K562 (cell line): ENCODE data around the gene RIMS3. TPM values are rescaled to one million over a fixed set of nuclear protein-coding genes. Genes with fewer than 3 reads are reported as not detected.

Experiments used
- ARHGAP35 ChIP-seq: fragments of 450-650 bp; IDR thresholded peaks from 2 replicates; pipeline ENCODE4 v1.6.1; 2018; ENCODE audit not compliant: partially characterized antibody
- ARID1B ChIP-seq: fragments of 450-650 bp; IDR thresholded peaks from 2 replicates; pipeline ENCODE4 v1.6.1; 2016; ENCODE audit warnings: antibody characterized with exemption, mild to moderate bottlenecking, inconsistent platforms
- ATF1 ChIP-seq, 2 experiments: fragments of 450-650 bp in 1 of 2; IDR thresholded peaks; 2 replicates each; pipeline ENCODE4 v1.6.1; 2016; ENCODE audit warnings: missing compliant biosample characterization in 1 of 2, missing genetic modification characterization in 1 of 2
- BCOR ChIP-seq: fragments of 450-650 bp; IDR thresholded peaks from 2 replicates; pipeline ENCODE4 v1.6.1; 2016
- CAMTA2 ChIP-seq: fragments of 250-450 bp; sonication (Bioruptor Pico); conservative IDR thresholded peaks from 2 replicates; pipeline ENCODE4 v1.5.1; 2022
- CBFA2T3 ChIP-seq: fragments of 450-650 bp; IDR thresholded peaks from 2 replicates; pipeline ENCODE4 v1.6.1; 2017
- CCNT2 ChIP-seq: IDR thresholded peaks from 2 replicates; pipeline ENCODE4 v1.6.1; 2011; ENCODE audit warnings: borderline replicate concordance, low read depth, mild to moderate bottlenecking, moderate library complexity, mixed read lengths, low read length; ENCODE audit not compliant: insufficient read length; ENCODE audit errors: extremely low read depth
- DACH1 ChIP-seq: fragments of 450-650 bp; IDR thresholded peaks from 2 replicates; pipeline ENCODE4 v1.6.1; 2018; ENCODE audit not compliant: partially characterized antibody
- DPF2 ChIP-seq: fragments of 450-650 bp; IDR thresholded peaks from 2 replicates; pipeline ENCODE4 v1.6.1; 2016
- E2F5 ChIP-seq: sonication (generic); formaldehyde crosslinking; IDR thresholded peaks from 2 replicates; pipeline ENCODE4 v1.8.0; 2022; ENCODE audit warnings: mild to moderate bottlenecking, missing genetic modification reagents
- EP300 ChIP-seq: IDR thresholded peaks from 2 replicates; pipeline ENCODE4 v1.6.1; 2012; ENCODE audit warnings: low read length, improper control_type of control experiment
- FOSL1 ChIP-seq: fragments of 200-800 bp; sonication (Bioruptor generic); conservative IDR thresholded peaks from 2 replicates; pipeline ENCODE4 v1.6.1; 2016; ENCODE audit warnings: missing genetic modification characterization, missing compliant biosample characterization
- GTF2F1 ChIP-seq: IDR thresholded peaks from 2 replicates; pipeline ENCODE4 v1.6.1; 2011; ENCODE audit warnings: low read depth, low read length, improper control_type of control experiment
- HDAC8 ChIP-seq: fragments of 450-650 bp; IDR thresholded peaks from 2 replicates; pipeline ENCODE4 v1.6.1; 2016; ENCODE audit warnings: mild to moderate bottlenecking, missing genetic modification characterization, moderate library complexity, missing compliant biosample characterization
- JUND ChIP-seq, 2 experiments: IDR thresholded peaks; 2 replicates in 1 of 2; 3 replicates in 1 of 2; pipeline ENCODE4 v1.6.1; 2011; ENCODE audit warnings: borderline replicate concordance in 2 of 2, low read depth in 2 of 2, low read length in 2 of 2, improper control_type of control experiment in 1 of 2, missing biosample characterization in 1 of 2, missing genetic modification characterization in 1 of 2, missing genetic modification reagents in 1 of 2
- MCM2 ChIP-seq: fragments of 450-650 bp; IDR thresholded peaks from 2 replicates; pipeline ENCODE4 v1.6.1; 2017; ENCODE audit warnings: low read depth, mild to moderate bottlenecking
- MECOM ChIP-seq: fragments of 250-450 bp; sonication (Bioruptor Pico); IDR thresholded peaks from 2 replicates; pipeline ENCODE4 v1.8.0; 2022; ENCODE audit warnings: inconsistent platforms
- MTA1 ChIP-seq: fragments of 450-650 bp; IDR thresholded peaks from 2 replicates; pipeline ENCODE4 v1.6.1; 2017; ENCODE audit warnings: borderline replicate concordance
- NCOA1 ChIP-seq: fragments of 450-650 bp; IDR thresholded peaks from 2 replicates; pipeline ENCODE4 v1.6.1; 2016; ENCODE audit warnings: low read depth
- NR1H2 ChIP-seq: sonication (generic); formaldehyde crosslinking; IDR thresholded peaks from 2 replicates; pipeline ENCODE4 v1.4.0; 2020; ENCODE audit warnings: mild to moderate bottlenecking, missing genetic modification reagents
- PHB ChIP-seq: fragments of 250-450 bp; sonication (Bioruptor Pico); IDR thresholded peaks from 2 replicates; pipeline ENCODE4 v1.5.0; 2021
- POLR2B ChIP-seq: fragments of 450-650 bp; IDR thresholded peaks from 2 replicates; pipeline ENCODE4 v1.6.1; 2018; ENCODE audit warnings: low read depth; ENCODE audit not compliant: partially characterized antibody
- POLR2G ChIP-seq: fragments of 200-400 bp; formaldehyde crosslinking; IDR thresholded peaks from 2 replicates; pipeline ENCODE4 v1.6.1; 2017; ENCODE audit warnings: low read depth, mild to moderate bottlenecking, antibody characterized with exemption, low read length, moderate library complexity
- SIN3B ChIP-seq: fragments of 450-650 bp; IDR thresholded peaks from 2 replicates; pipeline ENCODE4 v1.6.1; 2017; ENCODE audit warnings: low read depth, mild to moderate bottlenecking, moderate library complexity
- SMAD4 ChIP-seq: fragments of 250-450 bp; sonication (Bioruptor Pico); conservative IDR thresholded peaks from 2 replicates; pipeline ENCODE4 v1.8.0; 2021; ENCODE audit warnings: inconsistent platforms, mild to moderate bottlenecking, moderate library complexity
- SMARCE1 ChIP-seq: fragments of 450-650 bp; IDR thresholded peaks from 2 replicates; pipeline ENCODE4 v1.7.1; 2016; ENCODE audit warnings: mild to moderate bottlenecking
- TOE1 ChIP-seq, 2 experiments: fragments of 450-650 bp in 1 of 2; sonication (generic) in 1 of 2; formaldehyde crosslinking in 1 of 2; IDR thresholded peaks; 2 replicates each; pipeline versions ENCODE4 v1.7.1 to v1.8.0; 2016 to 2022; ENCODE audit warnings: borderline replicate concordance in 2 of 2, mild to moderate bottlenecking in 2 of 2, antibody characterized with exemption in 1 of 2, inconsistent platforms in 1 of 2, low read depth in 1 of 2, missing genetic modification reagents in 1 of 2, moderate library complexity in 1 of 2
- ZNF146 ChIP-seq: IDR thresholded peaks from one replicate; pipeline ENCODE4 v1.6.1; 2018; ENCODE audit warnings: missing compliant biosample characterization; ENCODE audit not compliant: unreplicated experiment
- ZNF239 ChIP-seq: fragments of 250-450 bp; sonication (Bioruptor Pico); IDR thresholded peaks from 2 replicates; pipeline ENCODE4 v1.4.0; 2020; ENCODE audit warnings: mild to moderate bottlenecking
- ZNF696 ChIP-seq: fragments of 250-450 bp; sonication (Bioruptor Pico); conservative IDR thresholded peaks from 2 replicates; pipeline ENCODE4 v1.4.0; 2020; ENCODE audit warnings: mild to moderate bottlenecking, moderate library complexity
- polyA plus RNA-seq, 8 experiments: library from polyadenylated mRNA; depleted of rRNA in 4 of 8; stranded (reverse) in 5 of 8; unstranded in 3 of 8; fragments of >200 nt; fragmentation: Nextera tagmentation in 2 of 8; fragmentation: Illumina TruSeq in 1 of 8; extraction: Ambion mirVana in 2 of 8; extraction: Trizol in 1 of 8; gene quantifications; 2 replicates each; pipeline versions ENCODE4 v1.2.1 to v1.2.3, GENCODE V29; 2011 to 2014; ENCODE audit warnings: inconsistent platforms in 1 of 8, missing spikeins in 1 of 8
- total RNA-seq, 7 experiments: library from RNA; depleted of rRNA in 6 of 7; stranded (reverse); fragments of >200 nt in 6 of 7; fragmentation: Illumina TruSeq in 2 of 7; extraction: Trizol in 2 of 7; gene quantifications; 2 replicates each; pipeline versions ENCODE4 v1.2.1 to v1.2.3, GENCODE V29; 2011 to 2021; ENCODE audit warnings: low replicate concordance in 1 of 7

The RIMS3 gene
- total and polyA plus RNA-seq, 9 of the 15 experiments (the other 6 are each of a cell fraction or from before 2014, with no cell fraction given): 0.06 to 1.2 (median 0.59) TPM

DNA sequence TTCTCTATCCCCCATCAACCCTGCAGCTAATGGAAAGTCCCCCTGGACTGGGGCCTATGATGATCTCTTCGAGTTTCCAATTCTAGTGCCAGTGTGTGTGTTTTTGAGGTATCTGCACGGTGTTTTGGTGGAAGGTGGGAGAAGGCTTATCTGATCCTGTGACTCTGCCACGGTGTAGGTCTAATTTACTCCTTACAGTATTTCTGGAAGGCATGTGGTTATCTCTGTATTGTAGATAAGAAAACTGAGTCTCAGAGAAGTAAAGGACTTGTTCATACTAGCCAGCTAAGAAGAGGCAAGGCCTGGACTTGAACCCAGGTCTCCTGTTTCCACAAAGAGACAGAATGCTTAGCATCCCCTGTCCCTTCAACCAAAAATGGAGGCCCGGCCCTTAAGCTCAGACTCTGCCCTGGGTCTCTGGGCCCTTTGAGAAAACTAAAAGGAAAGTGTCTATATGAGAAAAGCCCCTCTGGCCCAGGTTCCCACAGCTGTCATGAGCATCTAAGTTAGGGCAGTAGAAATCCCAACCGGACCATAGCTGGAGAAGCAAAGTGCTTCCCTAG is 20.3 kb downstream of the RIMS3 start (continued):
- TF ChIP-seq ATF1 (CRISPR knock-in tag; IDR thresholded peaks at IDR 0.05): no peak
- 0 out of 2 replicates have a peak, but pooled peaks have one; percentile 27 for TF ChIP-seq ATF1 (tag; IDR thresholded peaks at IDR 0.05)
- 0 out of 2 replicates have a peak, but pooled peaks have one; percentile 37 for TF ChIP-seq MECOM (CRISPR knock-in tag)
- peak; percentile 67 for TF ChIP-seq DPF2
- no peak for TF ChIP-seq SMAD4 (CRISPR knock-in tag)
- no peak for TF ChIP-seq PHB (CRISPR knock-in tag)
- no peak for TF ChIP-seq E2F5 (CRISPR knock-in tag)
- TF ChIP-seq CBFA2T3: peak; percentile 47; the same call in 1 of the 2 replicates
- no peak for TF ChIP-seq POLR2B
- TF ChIP-seq GTF2F1: no peak
- TF ChIP-seq JUND (IDR thresholded peaks at IDR 0.05; ENCODE audit: borderline replicate concordance, low read depth, low read length): peak; percentile 9; the same call in 1 of the 2 replicates
- TF ChIP-seq JUND (tag; IDR thresholded peaks at IDR 0.05; ENCODE audit: borderline replicate concordance, low read depth, low read length): no peak
- TF ChIP-seq BCOR: 0 out of 2 replicates have a peak, but pooled peaks have one; percentile 10
- no peak for TF ChIP-seq TOE1 (IDR thresholded peaks at IDR 0.05; ENCODE audit: borderline replicate concordance)
- TF ChIP-seq TOE1 (CRISPR knock-in tag; IDR thresholded peaks at IDR 0.05; ENCODE audit: borderline replicate concordance, low read depth): no peak
- no peak for TF ChIP-seq NCOA1
- TF ChIP-seq ZNF696 (CRISPR knock-in tag): no peak
- TF ChIP-seq ZNF146 (CRISPR knock-in tag): peak; percentile 25
- TF ChIP-seq DACH1: no peak
- no peak for TF ChIP-seq ZNF239 (CRISPR knock-in tag)
- TF ChIP-seq MCM2: no peak
- TF ChIP-seq MTA1: 0 out of 2 replicates have a peak, but pooled peaks have one; percentile 19
- no peak for TF ChIP-seq NR1H2 (CRISPR knock-in tag)
- no peak for TF ChIP-seq ARHGAP35
- TF ChIP-seq CAMTA2 (CRISPR knock-in tag): no peak
- no peak for TF ChIP-seq CCNT2
- TF ChIP-seq HDAC8 (tag): no peak
- TF ChIP-seq SIN3B: no peak
- peak; percentile 65; the same call in 1 of the 2 replicates for TF ChIP-seq SMARCE1
- TF ChIP-seq ARID1B: peak; percentile 77
- no peak for TF ChIP-seq FOSL1 (tag)
- 0 out of 2 replicates have a peak, but pooled peaks have one; percentile 26 for TF ChIP-seq EP300
- TF ChIP-seq POLR2G: no peak
